ENCODE data around the gene RGS14. TPM values are rescaled to one million over a fixed set of nuclear protein-coding genes. Genes with fewer than 3 reads are reported as not detected.

The RGS14 gene
- total RNA-seq, 1 donor from 2014 or later = 16.2 TPM

GRCh38 chr5:177396807-177397206 is 39.1 kb downstream of the RGS14 start:
- Histone ChIP-seq H3K4me3 (no peak overlapping the region), H3K4me1 (peaks cover 6% of the 10 kb centered on the region), H3K27me3 (ENCODE audit: low read depth) (peaks cover 51% of the 10 kb centered on the region), H3K36me3 (no peaks in the 10 kb centered on the region), H3K27ac (no peak overlapping the region), H3K9me3 (no peaks in the 10 kb centered on the region)
- no peak for ATAC-seq
- no peak for TF ChIP-seq CTCF (IDR thresholded peaks at IDR 0.05)
- DNase-seq = no peak
- intact Hi-C loops (cut with DNase I) = no loop called here

DNA sequence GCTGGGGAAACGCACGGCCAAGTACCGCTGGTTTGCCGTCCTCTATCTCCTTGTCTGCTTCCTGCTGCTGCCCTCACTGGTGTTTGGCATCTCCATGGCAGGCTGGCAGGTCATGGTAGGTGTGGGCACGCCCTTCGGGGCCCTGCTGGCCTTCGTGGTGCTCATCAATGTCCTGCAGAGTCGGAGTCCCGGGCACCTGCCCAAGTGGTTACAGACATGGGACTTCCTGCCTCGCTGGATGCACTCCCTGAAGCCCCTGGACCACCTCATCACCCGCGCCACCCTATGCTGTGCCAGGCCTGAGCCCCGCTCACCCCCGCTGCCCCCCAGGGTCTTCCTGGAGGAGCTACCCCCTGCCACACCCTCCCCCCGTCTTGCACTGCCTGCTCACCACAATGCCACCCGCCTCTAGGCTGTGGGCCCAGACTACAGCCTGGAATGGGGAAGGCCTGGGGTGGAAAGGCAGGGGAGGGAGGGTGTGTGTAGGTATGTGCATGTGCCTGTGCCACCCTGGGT is 40.2 kb downstream of the RGS14 start:
- no peak for DNase-seq
- TF ChIP-seq CTCF (IDR thresholded peaks at IDR 0.05) = no peak
- intact Hi-C loops (cut with DNase I) = no loop called here
- no peak for ATAC-seq
- H3K36me3 ChIP-seq = no peaks in the 10 kb centered on the region
- H3K4me1 ChIP-seq = peaks cover 14% of the 10 kb centered on the region
- no peak overlapping the region for H3K27ac ChIP-seq
- H3K9me3 ChIP-seq = no peaks in the 10 kb centered on the region
- H3K4me3 ChIP-seq = no peak overlapping the region
- H3K27me3 ChIP-seq (ENCODE audit: low read depth) = peaks cover 62% of the 10 kb centered on the region

- peaks cover 71% of the 10 kb centered on the region for H3K27me3 ChIP-seq (ENCODE audit: low read depth)
These were observed 42.5 kb downstream of the RGS14 start, which contains the start of gene PFN3 for GRCh38 chr5:177399997-177400868. Gene PFN3 (minus strand): TSS chr5:177400661. CDS start chr5:177400576, 85 bp downstream.

DNA sequence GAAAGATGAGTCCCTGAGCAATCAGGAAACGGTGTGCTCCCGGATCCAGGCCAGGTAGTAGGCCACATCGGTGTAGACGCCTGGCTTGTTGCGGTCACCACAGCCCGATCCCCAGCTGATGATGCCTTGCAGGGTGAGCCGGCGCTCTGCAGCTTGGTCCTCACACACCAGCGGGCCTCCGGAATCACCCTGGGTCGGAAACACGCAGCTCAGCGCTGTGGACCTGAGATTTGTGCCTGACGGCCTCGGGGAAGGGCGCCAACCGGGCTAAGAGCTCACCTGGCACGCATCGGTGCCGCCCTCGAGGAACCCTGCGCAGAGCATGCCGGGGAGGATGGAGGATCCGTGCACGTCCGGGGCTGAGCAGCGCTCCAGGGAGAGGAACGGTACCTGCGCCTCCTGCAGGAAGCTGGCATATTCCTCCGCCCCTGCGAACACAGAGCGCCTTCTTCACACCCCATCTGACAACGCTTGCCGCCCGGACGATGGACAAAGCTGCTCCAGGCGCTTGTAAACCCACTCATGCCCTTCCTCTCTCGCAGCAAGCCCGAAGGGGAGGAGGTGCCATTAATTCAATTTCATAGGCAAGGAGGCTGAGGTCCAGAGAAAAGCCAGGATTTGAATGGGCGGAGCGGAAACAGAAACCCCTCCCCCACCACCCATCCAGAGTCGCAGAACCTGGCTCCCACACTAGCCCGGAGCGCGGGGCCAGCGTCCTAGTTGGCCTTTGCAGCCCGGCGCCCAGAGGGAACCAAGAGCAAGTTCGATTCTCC is 44.7 kb downstream of the RGS14 start:
- intact Hi-C loops (cut with DNase I) = loop anchor here (10.0 kb wide), 1 partner anchor 52 kb away; no protein-coding TSS in a partner anchor
- Histone ChIP-seq H3K36me3 (no peaks in the 10 kb centered on the region), H3K4me1 (peaks cover 49% of the 10 kb centered on the region), H3K27me3 (ENCODE audit: low read depth) (peaks cover 64% of the 10 kb centered on the region), H3K27ac (no peak overlapping the region), H3K4me3 (peak overlapping the region; percentile 70), H3K9me3 (no peaks in the 10 kb centered on the region)
- peak; percentile 36 for TF ChIP-seq CTCF (IDR thresholded peaks at IDR 0.05)
- ATAC-seq (peak; percentile 65 to 74), DNase-seq (peak; percentile 84)

More at GRCh38 chr5:177399997-177400868, 42.5 kb downstream of the RGS14 start, which contains the start of gene PFN3:
- Histone ChIP-seq H3K36me3 (no peaks in the 10 kb centered on the region), H3K4me1 (peaks cover 37% of the 10 kb centered on the region), H3K4me3 (no peak within 1 kb of the TSS), H3K9me3 (no peaks in the 10 kb centered on the region), H3K27ac (no peak within 1 kb of the TSS)
- intact Hi-C loops (cut with DNase I) = loop anchor here (10.0 kb wide), 1 partner anchor 55 kb away; no protein-coding TSS in a partner anchor
- ATAC-seq = no peak
- no peak for TF ChIP-seq CTCF (IDR thresholded peaks at IDR 0.05)
- no peak for DNase-seq

DNA sequence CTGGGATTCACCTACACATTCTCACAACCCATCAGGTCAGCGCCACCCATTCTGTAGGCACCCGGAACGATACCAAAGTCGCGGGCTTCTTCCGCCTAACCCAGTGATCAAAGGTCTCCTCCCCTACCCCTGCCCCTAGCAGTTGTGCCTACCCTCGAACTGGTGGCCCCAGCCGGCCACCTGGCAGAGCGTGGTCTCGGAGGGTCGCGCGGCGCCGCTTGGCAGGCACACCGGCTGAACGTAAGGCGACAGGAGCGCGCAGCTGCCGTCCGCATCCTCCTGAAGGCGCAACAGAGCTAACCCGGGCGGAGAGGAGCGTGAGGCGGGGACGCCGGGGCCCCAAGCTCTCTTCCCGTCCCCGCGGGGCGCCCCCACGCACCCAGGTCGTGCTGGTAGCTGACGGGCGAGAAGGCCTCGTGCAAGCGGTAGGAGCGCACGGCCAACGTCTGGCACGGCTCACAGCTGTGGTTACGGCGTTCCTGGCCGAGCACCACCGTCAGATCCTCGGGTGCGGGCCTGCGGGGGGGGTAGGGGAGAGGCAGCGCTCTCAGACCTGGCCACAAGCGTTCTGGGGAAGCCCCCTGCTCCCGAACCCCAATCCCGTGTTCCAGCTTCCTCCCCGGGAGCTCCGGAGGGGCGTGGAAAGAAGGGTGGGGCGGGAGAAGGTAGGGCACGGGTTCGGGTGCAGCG is 45.5 kb downstream of the RGS14 start:
- Histone ChIP-seq H3K9me3 (no peaks in the 10 kb centered on the region), H3K4me1 (peaks cover 49% of the 10 kb centered on the region), H3K4me3 (peak overlapping the region; percentile 70), H3K27me3 (ENCODE audit: low read depth) (peaks cover 56% of the 10 kb centered on the region), H3K36me3 (no peaks in the 10 kb centered on the region), H3K27ac (no peak overlapping the region)
- peak; percentile 5 to 13 for ATAC-seq
- intact Hi-C loops (cut with DNase I) = loop anchor here (10.0 kb wide), 1 partner anchor 52 kb away; no protein-coding TSS in a partner anchor
- no peak for DNase-seq
- TF ChIP-seq CTCF (IDR thresholded peaks at IDR 0.05) = no peak

All from lower lobe of right lung (tissue), 2 donors.